ENCODE measurements around the gene CACNA1F. TPM values are rescaled to one million over a fixed set of nuclear protein-coding genes. Genes with fewer than 3 reads are reported as not detected.

CACNA1F gene
- total RNA-seq, 1 donor from 2014 or later = not detected

GRCh38 chrX:49178537-49178936 lies 54.6 kb downstream of the CACNA1F start:
- H3K27me3 ChIP-seq = no peaks in the 10 kb centered on the region
- no peaks in the 10 kb centered on the region for H3K9me3 ChIP-seq
- intact Hi-C loops (cut with DNase I) = no loop called here
- H3K27ac ChIP-seq = peak overlapping the region in 1 of 2 donors; percentile 2
- TF ChIP-seq CTCF (IDR thresholded peaks at IDR 0.05) = no peak
- DNase-seq (ENCODE audit: low spot score in 2 of 2) = no peak
- H3K36me3 ChIP-seq = peaks cover 20 to 24% of the 10 kb centered on the region in 2 donors
- H3K4me3 ChIP-seq = no peak overlapping the region
- H3K4me1 ChIP-seq = no peaks in the 10 kb centered on the region

- H3K27me3 ChIP-seq = no peaks in the 10 kb centered on the region
- TF ChIP-seq CTCF (IDR thresholded peaks at IDR 0.05) = no peak
- no peak overlapping the region for H3K4me3 ChIP-seq
- H3K4me1 ChIP-seq = peaks cover 0 to 4% of the 10 kb centered on the region in 2 donors
- H3K9me3 ChIP-seq = no peaks in the 10 kb centered on the region
- peaks cover 17 to 18% of the 10 kb centered on the region in 2 donors for H3K36me3 ChIP-seq
- DNase-seq (ENCODE audit: low spot score in 2 of 2) = no peak
- intact Hi-C loops (cut with DNase I) = no loop called here
- peak overlapping the region in 1 of 2 donors; percentile 64 for H3K27ac ChIP-seq
These were observed 55.2 kb downstream of the CACNA1F start for GRCh38 chrX:49177873-49178480.

GRCh38 chrX:49177338-49177833 lies 55.8 kb downstream of the CACNA1F start:
- DNase-seq (ENCODE audit: low spot score in 2 of 2) = no peak
- Histone ChIP-seq H3K4me3 (no peak overlapping the region), H3K4me1 (peaks cover 0 to 4% of the 10 kb centered on the region in 2 donors), H3K27ac (peak overlapping the region; percentile 43 to 64), H3K9me3 (no peaks in the 10 kb centered on the region), H3K27me3 (no peaks in the 10 kb centered on the region), H3K36me3 (peaks cover 14 to 18% of the 10 kb centered on the region in 2 donors)
- intact Hi-C loops (cut with DNase I) = no loop called here
- peak in 1 of 3 experiments; percentile 6 for TF ChIP-seq CTCF (IDR thresholded peaks at IDR 0.05)

- DNase-seq (ENCODE audit: low spot score in 2 of 2) = no peak
- H3K4me1 ChIP-seq = peaks cover 0 to 4% of the 10 kb centered on the region in 2 donors
- no peak for TF ChIP-seq CTCF (IDR thresholded peaks at IDR 0.05)
- no peaks in the 10 kb centered on the region for H3K9me3 ChIP-seq
- no peak overlapping the region for H3K4me3 ChIP-seq
- H3K27ac ChIP-seq = peak overlapping the region; percentile 43 to 64
- peaks cover 14 to 18% of the 10 kb centered on the region in 2 donors for H3K36me3 ChIP-seq
- H3K27me3 ChIP-seq = no peaks in the 10 kb centered on the region
- intact Hi-C loops (cut with DNase I) = no loop called here
These were observed 56.5 kb downstream of the CACNA1F start for GRCh38 chrX:49176421-49177326.

- H3K27ac ChIP-seq = peak overlapping the region in 1 of 2 donors; percentile 31
- H3K4me1 ChIP-seq = peaks cover 0 to 4% of the 10 kb centered on the region in 2 donors
- H3K27me3 ChIP-seq = no peaks in the 10 kb centered on the region
- peaks cover 14 to 18% of the 10 kb centered on the region in 2 donors for H3K36me3 ChIP-seq
- TF ChIP-seq CTCF (IDR thresholded peaks at IDR 0.05) = no peak
- no peak for DNase-seq (ENCODE audit: low spot score in 2 of 2)
- no peaks in the 10 kb centered on the region for H3K9me3 ChIP-seq
- intact Hi-C loops (cut with DNase I) = no loop called here
- H3K4me3 ChIP-seq = no peak overlapping the region
These were observed 57.5 kb downstream of the CACNA1F start for GRCh38 chrX:49175435-49176274.

All from ascending aorta (tissue), 2 donors.